HEK293 (cell line): ENCODE data around the gene SLC10A6.

Source experiments
- CTCF ChIA-PET: fragments of 350-600 bp; formaldehyde crosslinking; extraction: SDS; loops from one replicate; lab custom pipeline; 2021; ENCODE audit warnings: antibody characterized with exemption; lab: Yijun Ruan, JAX
- POLR2A ChIA-PET: fragments of 300-600 bp; formaldehyde crosslinking; extraction: SDS; loops from one replicate; lab custom pipeline; 2020; ENCODE audit warnings: antibody characterized with exemption, inconsistent platforms; lab: Yijun Ruan, JAX
- H3K27ac ChIP-seq: fragments of 200-500 bp; sonication (Bioruptor generic); 2 replicates; pipeline ENCODE4 v1.5.1; 2014; ENCODE audit warnings: low read depth, low read length, control low read depth, inconsistent platforms; ENCODE audit errors: extremely low read depth
- H3K36me3 ChIP-seq, 2 experiments: fragments of 200-500 bp in 1 of 2; sonication (Bioruptor generic) in 1 of 2; 1 replicate in 1 of 2; 2 replicates in 1 of 2; pipeline ENCODE4 v1.5.1; 2014 to 2017; ENCODE audit warnings: inconsistent platforms in 2 of 2, low read length in 2 of 2; ENCODE audit not compliant: control insufficient read depth in 2 of 2, insufficient read depth in 1 of 2
- H3K4me1 ChIP-seq: fragments of 200-500 bp; sonication (Bioruptor generic); 2 replicates; pipeline ENCODE4 v1.5.1; 2014; ENCODE audit warnings: mild to moderate bottlenecking, low read length, inconsistent platforms; ENCODE audit not compliant: control insufficient read depth, insufficient read depth
- H3K4me3 ChIP-seq: 2 replicates; pipeline ENCODE4 v1.5.1; 2011; ENCODE audit warnings: low read depth, mild to moderate bottlenecking, control low read depth, low read length, moderate library complexity
- H3K9me3 ChIP-seq: fragments of 200-500 bp; sonication (Bioruptor generic); 2 replicates; pipeline ENCODE4 v1.5.1; 2014; ENCODE audit warnings: low read depth, low read length, inconsistent platforms; ENCODE audit not compliant: control insufficient read depth, insufficient read depth
- GLI2 ChIP-seq: fragments of 450-650 bp; formaldehyde crosslinking; IDR thresholded peaks from 2 replicates; pipeline ENCODE4; 2017; ENCODE audit warnings: missing biosample characterization, missing genetic modification characterization, low read depth, borderline replicate concordance
- KLF1 ChIP-seq: fragments of 450-650 bp; formaldehyde crosslinking; IDR thresholded peaks from 2 replicates; pipeline ENCODE4 v1.5.1; 2016; ENCODE audit warnings: missing biosample characterization, missing genetic modification characterization
- KLF7 ChIP-seq: fragments of 450-650 bp; formaldehyde crosslinking; IDR thresholded peaks from 2 replicates; pipeline ENCODE4 v1.5.1; 2016; ENCODE audit warnings: missing biosample characterization, missing genetic modification characterization, borderline replicate concordance
- MEIS1 ChIP-seq: sonication (generic); formaldehyde crosslinking; IDR thresholded peaks from 2 replicates; pipeline ENCODE4 v1.8.1; 2022; ENCODE audit warnings: missing genetic modification reagents, mild to moderate bottlenecking, borderline replicate concordance
- OSR2 ChIP-seq: fragments of 450-650 bp; formaldehyde crosslinking; IDR thresholded peaks from 2 replicates; pipeline ENCODE4 v1.5.1; 2016; ENCODE audit warnings: missing biosample characterization, missing genetic modification characterization
- RBAK ChIP-seq: fragments of 450-650 bp; formaldehyde crosslinking; IDR thresholded peaks from 2 replicates; pipeline ENCODE4 v1.5.1; 2016; ENCODE audit warnings: missing biosample characterization, missing genetic modification characterization
- SP2 ChIP-seq: fragments of 450-650 bp; formaldehyde crosslinking; IDR thresholded peaks from 2 replicates; pipeline ENCODE4 v1.5.1; 2016; ENCODE audit warnings: missing biosample characterization, missing genetic modification characterization
- ZEB2 ChIP-seq: fragments of 450-650 bp; formaldehyde crosslinking; IDR thresholded peaks from 2 replicates; pipeline ENCODE4 v1.5.1; 2016; ENCODE audit warnings: missing biosample characterization, missing genetic modification characterization
- ZNF114 ChIP-seq: fragments of 450-650 bp; formaldehyde crosslinking; IDR thresholded peaks from 2 replicates; pipeline ENCODE4 v1.5.0; 2017; ENCODE audit warnings: missing biosample characterization, missing genetic modification characterization
- ZNF146 ChIP-seq: fragments of 450-650 bp; formaldehyde crosslinking; IDR thresholded peaks from 2 replicates; pipeline ENCODE4 v1.5.1; 2016; ENCODE audit warnings: missing biosample characterization, missing genetic modification characterization
- ZNF155 ChIP-seq: fragments of 450-650 bp; formaldehyde crosslinking; IDR thresholded peaks from 2 replicates; pipeline ENCODE4 v1.5.1; 2016; ENCODE audit warnings: missing biosample characterization, missing genetic modification characterization
- ZNF223 ChIP-seq: fragments of 450-650 bp; formaldehyde crosslinking; IDR thresholded peaks from 2 replicates; pipeline ENCODE4 v1.5.1; 2016; ENCODE audit warnings: missing biosample characterization, missing genetic modification characterization
- ZNF23 ChIP-seq: fragments of 450-650 bp; formaldehyde crosslinking; IDR thresholded peaks from 2 replicates; pipeline ENCODE4 v1.5.1; 2016; ENCODE audit warnings: missing biosample characterization, missing genetic modification characterization, borderline replicate concordance
- ZNF529 ChIP-seq: fragments of 450-650 bp; formaldehyde crosslinking; IDR thresholded peaks from 2 replicates; pipeline ENCODE4 v1.5.1; 2017; ENCODE audit warnings: missing genetic modification characterization, missing biosample characterization; ENCODE audit not compliant: insufficient replicate concordance
- ZNF548 ChIP-seq: fragments of 450-650 bp; formaldehyde crosslinking; IDR thresholded peaks from 2 replicates; pipeline ENCODE4 v1.5.1; 2016; ENCODE audit warnings: missing biosample characterization, missing genetic modification characterization
- ZNF664 ChIP-seq: fragments of 450-650 bp; formaldehyde crosslinking; IDR thresholded peaks from 2 replicates; pipeline ENCODE4 v1.5.1; 2016; ENCODE audit warnings: missing biosample characterization, missing genetic modification characterization
- ZNF701 ChIP-seq: fragments of 450-650 bp; formaldehyde crosslinking; IDR thresholded peaks from 2 replicates; pipeline ENCODE4 v1.5.1; 2016; ENCODE audit warnings: missing biosample characterization, missing genetic modification characterization
- ZNF76 ChIP-seq: fragments of 450-650 bp; formaldehyde crosslinking; IDR thresholded peaks from 2 replicates; pipeline ENCODE4; 2016; ENCODE audit warnings: low read depth, missing biosample characterization, missing genetic modification characterization, borderline replicate concordance
- TF ChIP-seq, protein P1 (sequence below): fragments of 450-650 bp; formaldehyde crosslinking; IDR thresholded peaks from 2 replicates; pipeline ENCODE4 v1.5.1; 2017; ENCODE audit warnings: missing biosample characterization, missing genetic modification characterization
- TF ChIP-seq, protein P2 (sequence below): fragments of 450-650 bp; formaldehyde crosslinking; IDR thresholded peaks from 2 replicates; pipeline ENCODE4 v1.5.1; 2017; ENCODE audit warnings: missing biosample characterization, missing genetic modification characterization
- TF ChIP-seq, protein P3 (sequence below): fragments of 450-650 bp; formaldehyde crosslinking; IDR thresholded peaks from 2 replicates; pipeline ENCODE4 v1.5.1; 2016; ENCODE audit warnings: missing biosample characterization, missing genetic modification characterization
- TF ChIP-seq, protein P4 (sequence below): fragments of 450-650 bp; formaldehyde crosslinking; IDR thresholded peaks from 2 replicates; pipeline ENCODE4 v1.5.1; 2016; ENCODE audit warnings: missing biosample characterization, missing genetic modification characterization, borderline replicate concordance

Gene SLC10A6

DNA sequence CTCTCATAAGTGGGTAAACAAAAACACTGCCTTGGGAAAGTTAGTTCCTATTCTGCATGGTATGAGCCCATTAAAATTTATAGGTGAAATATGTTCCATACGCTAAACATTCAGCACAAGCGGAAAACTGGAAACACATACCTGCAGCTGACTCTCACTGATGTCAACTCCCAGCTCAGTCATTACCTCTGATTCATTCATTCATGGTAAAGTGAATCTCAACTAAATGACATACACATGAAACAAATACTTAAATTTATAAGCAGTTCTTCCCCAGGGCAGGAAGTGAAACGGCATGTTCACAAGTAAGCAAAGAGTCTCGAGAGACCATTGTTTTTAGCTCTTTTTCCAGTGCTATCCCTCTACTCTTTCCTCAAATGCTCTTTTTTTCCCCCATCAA lies 1.6 kb downstream of the SLC10A6 start:
- TF ChIP-seq GLI2 = no peak
- TF ChIP-seq SP2 (tag by site-specific recombination) = no peak
- TF ChIP-seq ZNF529 (tag by site-specific recombination) = no peak
- TF ChIP-seq, protein P1, sequence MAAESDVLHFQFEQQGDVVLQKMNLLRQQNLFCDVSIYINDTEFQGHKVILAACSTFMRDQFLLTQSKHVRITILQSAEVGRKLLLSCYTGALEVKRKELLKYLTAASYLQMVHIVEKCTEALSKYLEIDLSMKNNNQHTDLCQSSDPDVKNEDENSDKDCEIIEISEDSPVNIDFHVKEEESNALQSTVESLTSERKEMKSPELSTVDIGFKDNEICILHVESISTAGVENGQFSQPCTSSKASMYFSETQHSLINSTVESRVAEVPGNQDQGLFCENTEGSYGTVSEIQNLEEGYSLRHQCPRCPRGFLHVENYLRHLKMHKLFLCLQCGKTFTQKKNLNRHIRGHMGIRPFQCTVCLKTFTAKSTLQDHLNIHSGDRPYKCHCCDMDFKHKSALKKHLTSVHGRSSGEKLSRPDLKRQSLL (tag by site-specific recombination) = no peak
- no peak for TF ChIP-seq ZNF701
- TF ChIP-seq, protein P2, sequence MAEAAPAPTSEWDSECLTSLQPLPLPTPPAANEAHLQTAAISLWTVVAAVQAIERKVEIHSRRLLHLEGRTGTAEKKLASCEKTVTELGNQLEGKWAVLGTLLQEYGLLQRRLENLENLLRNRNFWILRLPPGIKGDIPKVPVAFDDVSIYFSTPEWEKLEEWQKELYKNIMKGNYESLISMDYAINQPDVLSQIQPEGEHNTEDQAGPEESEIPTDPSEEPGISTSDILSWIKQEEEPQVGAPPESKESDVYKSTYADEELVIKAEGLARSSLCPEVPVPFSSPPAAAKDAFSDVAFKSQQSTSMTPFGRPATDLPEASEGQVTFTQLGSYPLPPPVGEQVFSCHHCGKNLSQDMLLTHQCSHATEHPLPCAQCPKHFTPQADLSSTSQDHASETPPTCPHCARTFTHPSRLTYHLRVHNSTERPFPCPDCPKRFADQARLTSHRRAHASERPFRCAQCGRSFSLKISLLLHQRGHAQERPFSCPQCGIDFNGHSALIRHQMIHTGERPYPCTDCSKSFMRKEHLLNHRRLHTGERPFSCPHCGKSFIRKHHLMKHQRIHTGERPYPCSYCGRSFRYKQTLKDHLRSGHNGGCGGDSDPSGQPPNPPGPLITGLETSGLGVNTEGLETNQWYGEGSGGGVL = no peak
- TF ChIP-seq, protein P3, sequence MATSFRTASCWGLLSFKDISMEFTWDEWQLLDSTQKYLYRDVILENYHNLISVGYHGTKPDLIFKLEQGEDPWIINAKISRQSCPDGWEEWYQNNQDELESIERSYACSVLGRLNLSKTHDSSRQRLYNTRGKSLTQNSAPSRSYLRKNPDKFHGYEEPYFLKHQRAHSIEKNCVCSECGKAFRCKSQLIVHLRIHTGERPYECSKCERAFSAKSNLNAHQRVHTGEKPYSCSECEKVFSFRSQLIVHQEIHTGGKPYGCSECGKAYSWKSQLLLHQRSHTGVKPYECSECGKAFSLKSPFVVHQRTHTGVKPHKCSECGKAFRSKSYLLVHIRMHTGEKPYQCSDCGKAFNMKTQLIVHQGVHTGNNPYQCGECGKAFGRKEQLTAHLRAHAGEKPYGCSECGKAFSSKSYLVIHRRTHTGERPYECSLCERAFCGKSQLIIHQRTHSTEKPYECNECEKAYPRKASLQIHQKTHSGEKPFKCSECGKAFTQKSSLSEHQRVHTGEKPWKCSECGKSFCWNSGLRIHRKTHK (tag by site-specific recombination) = no peak
- no peak for TF ChIP-seq ZNF114 (tag by site-specific recombination)
- no peak for TF ChIP-seq ZNF146 (tag by site-specific recombination)
- TF ChIP-seq ZNF76 = no peak
- no peak for TF ChIP-seq ZEB2 (tag by site-specific recombination)
- no peak for TF ChIP-seq MEIS1 (CRISPR knock-in tag)
- Histone ChIP-seq H3K9me3 (no peaks in the 10 kb centered on the region), H3K4me3 (no peak overlapping the region), H3K4me1 (no peaks in the 10 kb centered on the region), H3K36me3 (no peaks in the 10 kb centered on the region), H3K27ac (no peak overlapping the region)
- ChIA-PET POLR2A (no interaction called here), CTCF (interaction anchor here (1.0 kb wide), 1 partner anchor 16 kb away, joined by 5 read pairs; no protein-coding TSS in a partner anchor)

DNA sequence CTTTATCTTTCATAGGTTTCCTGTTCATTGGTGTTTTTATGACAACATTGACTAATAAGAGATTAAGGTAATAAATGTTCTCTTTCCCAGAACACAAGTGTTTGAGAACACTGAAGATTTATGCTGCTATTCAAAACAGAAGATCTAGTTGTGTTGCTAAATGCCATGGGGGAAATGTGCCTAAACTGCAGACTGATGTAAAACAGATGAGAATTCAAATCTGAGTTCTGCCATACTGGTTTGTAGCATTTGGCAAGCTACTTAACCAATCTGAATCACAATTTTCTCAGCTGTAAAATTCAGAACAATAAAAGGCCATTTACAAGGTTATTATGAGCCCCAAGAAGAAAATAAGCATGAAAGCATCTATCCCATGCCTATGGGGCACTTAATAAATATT lies 2.3 kb downstream of the SLC10A6 start:
- H3K4me3 ChIP-seq = no peak overlapping the region
- POLR2A ChIA-PET = no interaction called here
- H3K27ac ChIP-seq = no peak overlapping the region
- no peaks in the 10 kb centered on the region for H3K36me3 ChIP-seq
- TF ChIP-seq KLF1 (no peak), ZNF23 (tag by site-specific recombination) (no peak), RBAK (no peak), ZNF548 (tag by site-specific recombination) (no peak), ZNF155 (tag by site-specific recombination) (no peak), KLF7 (tag by site-specific recombination) (no peak), ZNF701 (no peak), ZNF223 (tag by site-specific recombination) (no peak), ZNF664 (no peak), OSR2 (tag by site-specific recombination) (no peak)
- TF ChIP-seq, protein P4, sequence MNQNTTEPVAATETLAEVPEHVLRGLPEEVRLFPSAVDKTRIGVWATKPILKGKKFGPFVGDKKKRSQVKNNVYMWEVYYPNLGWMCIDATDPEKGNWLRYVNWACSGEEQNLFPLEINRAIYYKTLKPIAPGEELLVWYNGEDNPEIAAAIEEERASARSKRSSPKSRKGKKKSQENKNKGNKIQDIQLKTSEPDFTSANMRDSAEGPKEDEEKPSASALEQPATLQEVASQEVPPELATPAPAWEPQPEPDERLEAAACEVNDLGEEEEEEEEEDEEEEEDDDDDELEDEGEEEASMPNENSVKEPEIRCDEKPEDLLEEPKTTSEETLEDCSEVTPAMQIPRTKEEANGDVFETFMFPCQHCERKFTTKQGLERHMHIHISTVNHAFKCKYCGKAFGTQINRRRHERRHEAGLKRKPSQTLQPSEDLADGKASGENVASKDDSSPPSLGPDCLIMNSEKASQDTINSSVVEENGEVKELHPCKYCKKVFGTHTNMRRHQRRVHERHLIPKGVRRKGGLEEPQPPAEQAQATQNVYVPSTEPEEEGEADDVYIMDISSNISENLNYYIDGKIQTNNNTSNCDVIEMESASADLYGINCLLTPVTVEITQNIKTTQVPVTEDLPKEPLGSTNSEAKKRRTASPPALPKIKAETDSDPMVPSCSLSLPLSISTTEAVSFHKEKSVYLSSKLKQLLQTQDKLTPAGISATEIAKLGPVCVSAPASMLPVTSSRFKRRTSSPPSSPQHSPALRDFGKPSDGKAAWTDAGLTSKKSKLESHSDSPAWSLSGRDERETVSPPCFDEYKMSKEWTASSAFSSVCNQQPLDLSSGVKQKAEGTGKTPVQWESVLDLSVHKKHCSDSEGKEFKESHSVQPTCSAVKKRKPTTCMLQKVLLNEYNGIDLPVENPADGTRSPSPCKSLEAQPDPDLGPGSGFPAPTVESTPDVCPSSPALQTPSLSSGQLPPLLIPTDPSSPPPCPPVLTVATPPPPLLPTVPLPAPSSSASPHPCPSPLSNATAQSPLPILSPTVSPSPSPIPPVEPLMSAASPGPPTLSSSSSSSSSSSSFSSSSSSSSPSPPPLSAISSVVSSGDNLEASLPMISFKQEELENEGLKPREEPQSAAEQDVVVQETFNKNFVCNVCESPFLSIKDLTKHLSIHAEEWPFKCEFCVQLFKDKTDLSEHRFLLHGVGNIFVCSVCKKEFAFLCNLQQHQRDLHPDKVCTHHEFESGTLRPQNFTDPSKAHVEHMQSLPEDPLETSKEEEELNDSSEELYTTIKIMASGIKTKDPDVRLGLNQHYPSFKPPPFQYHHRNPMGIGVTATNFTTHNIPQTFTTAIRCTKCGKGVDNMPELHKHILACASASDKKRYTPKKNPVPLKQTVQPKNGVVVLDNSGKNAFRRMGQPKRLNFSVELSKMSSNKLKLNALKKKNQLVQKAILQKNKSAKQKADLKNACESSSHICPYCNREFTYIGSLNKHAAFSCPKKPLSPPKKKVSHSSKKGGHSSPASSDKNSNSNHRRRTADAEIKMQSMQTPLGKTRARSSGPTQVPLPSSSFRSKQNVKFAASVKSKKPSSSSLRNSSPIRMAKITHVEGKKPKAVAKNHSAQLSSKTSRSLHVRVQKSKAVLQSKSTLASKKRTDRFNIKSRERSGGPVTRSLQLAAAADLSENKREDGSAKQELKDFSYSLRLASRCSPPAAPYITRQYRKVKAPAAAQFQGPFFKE (tag by site-specific recombination) = no peak
- CTCF ChIA-PET = no interaction called here
- H3K4me1 ChIP-seq = no peaks in the 10 kb centered on the region
- H3K9me3 ChIP-seq = no peaks in the 10 kb centered on the region
